Activated CD4-positive, alpha-beta T cell treated with anti-CD3 and anti-CD28 coated beads, Interleukin-2, amount 50 U/mL, for 24 hours (primary cell): ENCODE measurements around the gene TCEA3.

Experiments used
- DNase-seq, 2 donors: peaks; one replicate each; pipeline ENCODE4 v3.0.0-alpha.2; 2020; ENCODE audit warnings: low read depth in 1 of 2, low spot score in 1 of 2

The TCEA3 gene

DNA sequence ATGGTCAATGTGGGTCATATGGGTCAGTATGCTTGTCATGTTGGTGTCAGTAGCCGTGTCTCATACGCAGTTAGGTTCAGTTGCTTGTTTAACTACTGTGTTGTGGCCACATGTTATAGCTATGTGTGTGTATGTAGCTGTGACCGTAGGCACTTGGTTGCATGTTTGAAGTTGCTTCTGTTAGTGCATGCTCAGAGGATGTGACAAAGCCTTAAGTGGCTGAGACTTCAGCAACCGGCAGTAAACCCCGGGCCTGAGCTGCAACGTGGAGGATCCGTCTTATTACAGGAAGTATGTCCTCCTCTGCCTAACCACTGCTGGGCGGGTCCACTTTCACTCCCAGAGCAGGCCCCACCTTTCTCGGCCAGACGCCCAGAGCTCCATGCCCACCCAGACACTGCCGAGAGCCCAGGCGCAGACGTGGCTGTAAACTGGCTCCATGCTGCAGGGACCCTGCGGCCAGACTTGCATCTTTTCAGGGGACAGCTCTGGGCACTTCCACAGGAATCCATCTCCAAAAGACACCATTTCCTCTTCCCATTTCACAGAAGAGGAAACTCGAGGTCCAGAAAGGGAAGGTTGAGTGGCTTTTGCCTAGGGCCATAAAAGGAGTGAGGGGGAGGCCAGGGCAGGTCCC lies 2.2 kb downstream of the TCEA3 start:
- peak; percentile 4 to 30 for DNase-seq

DNA sequence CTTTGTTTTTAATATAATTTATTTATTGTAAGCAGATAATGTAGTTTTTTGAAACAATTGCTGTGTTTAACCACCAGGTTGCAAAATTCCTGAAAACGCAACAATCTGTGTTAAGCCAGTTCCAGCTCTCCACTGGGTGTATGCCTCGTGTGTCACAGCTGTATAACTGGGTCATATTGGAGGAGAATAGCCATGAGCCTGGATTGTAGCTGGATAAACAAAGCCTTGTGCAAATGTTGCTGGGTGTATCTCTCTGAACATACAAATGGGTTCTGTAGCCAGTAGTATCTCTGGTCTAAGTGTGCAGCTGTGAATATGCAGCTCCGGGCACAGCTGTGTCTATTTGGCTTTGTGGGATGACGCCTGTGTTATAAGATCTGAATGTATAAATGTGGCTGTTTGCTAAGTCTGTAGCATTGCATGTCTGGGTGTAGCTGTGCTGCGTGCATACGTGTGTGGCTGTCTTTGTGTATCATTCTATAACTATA lies 2.8 kb downstream of the TCEA3 start:
- no peak for DNase-seq

DNA sequence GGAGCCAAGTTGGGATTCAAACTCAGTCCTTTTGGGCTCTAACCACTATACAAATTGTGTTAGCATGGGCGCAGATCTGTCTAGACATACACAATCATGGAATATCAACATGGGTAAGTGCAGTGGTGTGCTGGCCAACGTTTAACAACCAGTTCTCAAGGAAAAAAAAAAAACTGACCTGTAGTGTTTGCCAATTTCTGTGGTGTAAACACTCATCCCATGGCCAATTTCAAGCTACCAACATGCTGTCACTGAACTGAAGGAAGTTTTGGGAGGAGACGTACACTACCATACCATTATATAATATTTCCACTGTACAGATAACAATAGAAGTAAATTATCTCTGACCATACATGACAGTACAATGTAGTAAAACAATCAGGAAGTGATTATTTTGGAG lies 3.2 kb downstream of the TCEA3 start:
- DNase-seq, result no peak

DNA sequence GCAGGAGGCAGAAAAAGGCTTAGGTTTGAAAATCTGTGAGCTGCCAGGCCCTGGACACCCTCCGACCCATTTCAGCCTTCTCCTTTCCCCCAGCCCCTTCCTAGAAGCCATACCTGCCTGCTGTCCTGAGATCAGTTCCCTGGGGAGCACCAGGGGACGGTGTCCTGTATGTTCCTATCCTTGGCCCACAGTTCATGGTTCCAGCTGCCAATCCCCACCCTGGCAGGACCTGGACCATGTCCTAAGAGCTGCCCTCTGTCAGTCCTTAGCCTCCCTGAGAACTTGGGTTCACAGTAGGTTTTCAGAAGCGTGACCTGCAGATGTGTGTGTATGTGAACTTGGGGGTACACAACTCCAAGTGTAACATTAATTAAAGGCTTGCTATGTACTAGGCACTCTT lies 3.8 kb downstream of the TCEA3 start:
- DNase-seq, result no peak

DNA sequence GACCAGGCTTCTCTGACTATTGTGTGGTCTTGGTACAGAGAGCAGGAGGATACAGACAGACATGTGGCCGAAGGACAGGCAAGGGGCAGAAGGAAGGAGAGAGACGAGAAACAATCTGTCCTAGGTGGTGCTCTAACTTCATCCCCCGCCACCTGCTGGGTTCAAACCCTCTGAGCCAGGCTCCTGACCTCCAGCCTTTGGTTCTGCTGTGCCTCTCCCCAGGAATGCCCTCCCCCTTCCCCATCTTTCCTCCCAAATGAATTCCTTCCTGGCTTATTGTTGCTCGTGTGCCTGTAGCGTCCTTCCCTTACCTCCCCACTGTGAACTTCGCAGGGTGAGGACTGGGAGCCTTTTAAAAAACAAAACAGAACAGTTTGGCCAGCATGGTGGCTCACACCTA lies 5.4 kb downstream of the TCEA3 start:
- no peak for DNase-seq

DNA sequence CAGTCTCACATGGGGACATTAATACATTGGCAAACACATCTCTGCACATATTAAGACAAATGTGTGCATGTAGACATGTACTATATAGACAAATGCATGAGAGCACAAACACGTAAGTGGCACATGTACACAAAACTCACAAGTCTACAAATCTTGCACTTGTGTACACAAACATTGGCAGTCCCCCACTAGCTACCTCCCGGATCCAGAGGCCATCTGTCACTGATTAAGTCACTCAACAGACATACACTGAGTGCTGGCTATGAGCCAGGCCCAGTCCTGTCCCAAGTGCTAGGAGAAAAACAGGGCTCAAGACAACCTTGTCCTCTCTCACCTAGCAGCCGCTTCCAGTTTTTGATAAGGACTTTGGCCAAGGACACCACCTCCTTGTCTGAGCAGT lies 7.0 kb downstream of the TCEA3 start:
- no peak for DNase-seq

DNA sequence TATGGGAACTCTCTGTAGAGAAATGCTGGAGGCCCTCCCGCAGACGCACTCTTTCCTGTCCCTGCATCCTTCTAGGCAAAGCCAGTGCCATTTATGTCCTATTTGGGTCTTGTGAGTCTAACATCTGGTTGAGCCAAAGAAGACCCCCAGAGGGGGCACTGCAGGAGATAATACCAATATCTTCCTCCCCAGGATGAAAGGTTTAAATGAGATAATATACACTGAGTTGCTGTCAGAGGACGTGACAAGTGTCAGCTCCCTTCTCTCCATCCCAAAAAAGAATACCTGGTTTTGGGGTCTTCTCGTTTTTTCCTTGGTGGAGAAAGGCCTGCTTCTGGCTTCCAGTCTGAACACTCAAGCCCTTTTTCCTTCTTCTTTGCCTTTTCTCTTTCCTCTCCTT lies 7.6 kb downstream of the TCEA3 start:
- no peak for DNase-seq

DNA sequence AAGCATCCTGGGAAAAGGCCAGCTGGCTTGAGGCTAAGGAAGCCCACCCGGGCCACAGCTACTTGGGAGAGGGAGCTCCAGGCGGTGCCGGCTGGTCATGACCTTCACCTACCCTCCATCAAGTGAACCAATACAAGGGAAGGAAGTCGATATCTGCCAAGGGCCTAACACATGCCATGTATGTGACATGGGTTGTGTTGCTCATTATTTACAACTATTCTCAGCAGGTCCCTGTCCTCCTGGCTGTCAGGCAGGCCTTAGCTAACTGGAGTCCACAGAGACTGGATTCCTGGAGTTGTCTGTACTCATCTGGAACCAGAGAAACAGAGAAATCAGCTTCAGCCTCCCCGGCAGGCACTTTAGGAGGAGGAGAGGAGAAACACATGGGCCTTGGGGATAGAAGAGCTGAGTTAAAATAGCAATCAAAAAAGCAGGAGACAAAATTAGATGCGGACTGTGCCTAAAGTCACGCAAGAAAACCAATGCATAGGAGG lies 15.7 kb downstream of the TCEA3 start:
- no peak for DNase-seq

DNA sequence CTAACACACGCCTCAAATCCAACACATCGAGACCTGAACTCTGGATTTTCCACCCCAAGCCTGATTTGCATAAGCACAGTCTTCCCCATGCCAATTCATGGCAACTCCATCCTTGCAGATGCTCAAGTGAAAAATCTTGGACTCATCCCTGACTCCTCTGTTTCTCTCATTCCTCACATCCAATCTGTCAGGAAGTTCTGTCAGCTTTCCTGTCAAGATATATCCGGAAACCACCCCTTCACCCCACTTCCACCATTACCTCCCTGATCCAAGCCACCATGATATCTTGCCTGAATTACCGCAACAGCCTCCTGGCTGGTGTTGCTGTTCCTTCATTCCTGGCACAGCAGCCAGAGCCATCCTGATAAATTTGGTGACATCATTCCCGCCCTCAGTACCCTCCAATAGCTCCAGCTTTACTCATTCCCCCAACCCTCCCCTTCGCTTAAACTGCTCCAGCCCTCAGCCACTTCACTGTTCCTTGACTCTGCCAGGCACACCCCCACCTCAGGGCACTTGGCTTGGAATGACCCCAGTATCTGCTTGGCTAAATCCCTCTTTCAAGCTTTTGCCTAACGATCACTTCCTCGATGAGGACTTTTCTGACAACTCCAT lies 17.4 kb downstream of the TCEA3 start:
- no peak for DNase-seq

DNA sequence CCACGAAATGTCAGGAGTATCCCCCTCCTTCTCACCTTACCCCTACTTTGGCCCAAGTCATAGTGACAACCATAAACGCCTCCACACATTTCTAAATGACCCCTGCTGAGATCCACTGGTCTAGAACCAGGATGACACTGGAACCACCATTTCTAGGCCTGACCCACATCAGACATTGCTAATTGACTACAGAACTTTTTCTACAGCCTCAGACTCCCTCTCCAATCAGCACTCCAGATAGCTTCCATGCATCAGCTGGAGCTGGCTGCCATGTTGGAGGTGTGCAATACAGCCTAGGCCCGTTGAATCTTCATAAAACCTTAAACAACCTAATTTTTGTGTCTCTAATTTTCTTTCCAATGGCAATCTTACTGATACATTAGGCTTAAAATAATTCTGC lies 18.6 kb downstream of the TCEA3 start:
- DNase-seq, result no peak

DNA sequence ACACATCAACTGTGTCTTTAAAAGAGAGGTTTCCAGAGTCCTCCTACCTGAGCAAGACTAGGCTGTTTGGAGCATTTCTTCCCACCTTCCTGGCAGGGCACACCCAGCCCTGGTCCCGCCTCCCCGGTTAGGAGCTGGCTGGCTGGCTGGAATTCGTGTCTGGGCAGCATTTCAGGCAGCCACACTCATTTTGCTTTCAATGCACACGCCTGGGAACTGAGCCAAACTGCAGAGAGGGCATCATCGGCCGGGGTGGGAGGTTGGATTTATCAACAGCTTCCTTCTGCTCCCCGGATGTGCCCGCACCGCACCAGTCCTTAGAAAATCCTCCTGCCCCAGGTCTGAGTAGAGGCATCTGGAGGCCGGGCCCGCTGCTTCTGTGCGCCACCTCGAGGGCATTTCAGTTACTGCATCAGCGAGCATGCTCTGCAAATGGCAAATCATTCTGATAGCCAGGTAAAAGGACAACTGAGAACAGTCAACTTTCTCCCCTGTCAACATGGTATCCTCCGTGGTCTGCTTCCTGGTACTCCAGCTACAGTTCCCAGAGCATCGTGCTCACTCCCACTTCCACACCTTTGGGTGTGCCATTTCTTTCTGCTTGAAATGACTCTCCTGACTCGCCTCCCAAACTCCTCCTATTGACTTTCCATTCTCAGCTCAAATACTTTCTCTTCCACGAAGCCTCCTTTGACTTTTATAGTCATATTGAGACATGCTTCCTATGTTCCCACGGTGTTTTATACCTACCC lies 20.6 kb downstream of the TCEA3 start:
- peak; percentile 76 for DNase-seq

DNA sequence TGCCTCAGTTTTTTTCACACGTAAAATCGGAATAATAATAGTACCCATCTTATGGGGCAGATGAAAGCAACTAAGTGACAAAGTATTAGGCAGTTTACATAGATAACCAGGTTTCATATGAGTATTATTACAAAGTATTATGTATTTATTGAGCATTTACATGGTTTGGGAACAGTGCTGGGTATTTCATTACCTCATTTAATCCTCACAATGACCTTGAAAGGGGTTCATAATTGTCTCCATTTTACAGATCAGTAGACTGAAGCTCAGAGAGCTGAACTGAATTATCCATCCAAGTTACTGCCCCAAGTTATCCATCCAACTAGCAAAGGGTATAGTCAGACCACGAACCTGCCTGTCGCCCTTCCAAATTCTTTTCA lies 21.2 kb downstream of the TCEA3 start:
- DNase-seq, result no peak

DNA sequence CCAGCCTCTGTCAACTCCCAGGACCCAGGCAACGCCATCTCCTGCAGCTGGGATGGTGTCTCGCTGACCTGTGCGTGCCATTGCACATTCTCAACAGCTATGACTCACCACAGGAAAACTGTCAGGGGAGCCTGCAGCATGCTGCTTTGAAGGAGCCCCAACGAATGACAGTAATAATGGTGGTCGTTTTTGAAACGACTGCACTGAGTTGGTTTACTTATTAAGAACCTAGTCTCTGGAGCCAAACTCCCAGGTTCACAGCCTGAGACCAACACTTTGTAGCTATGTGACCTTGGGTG lies 21.6 kb downstream of the TCEA3 start:
- no peak for DNase-seq

DNA sequence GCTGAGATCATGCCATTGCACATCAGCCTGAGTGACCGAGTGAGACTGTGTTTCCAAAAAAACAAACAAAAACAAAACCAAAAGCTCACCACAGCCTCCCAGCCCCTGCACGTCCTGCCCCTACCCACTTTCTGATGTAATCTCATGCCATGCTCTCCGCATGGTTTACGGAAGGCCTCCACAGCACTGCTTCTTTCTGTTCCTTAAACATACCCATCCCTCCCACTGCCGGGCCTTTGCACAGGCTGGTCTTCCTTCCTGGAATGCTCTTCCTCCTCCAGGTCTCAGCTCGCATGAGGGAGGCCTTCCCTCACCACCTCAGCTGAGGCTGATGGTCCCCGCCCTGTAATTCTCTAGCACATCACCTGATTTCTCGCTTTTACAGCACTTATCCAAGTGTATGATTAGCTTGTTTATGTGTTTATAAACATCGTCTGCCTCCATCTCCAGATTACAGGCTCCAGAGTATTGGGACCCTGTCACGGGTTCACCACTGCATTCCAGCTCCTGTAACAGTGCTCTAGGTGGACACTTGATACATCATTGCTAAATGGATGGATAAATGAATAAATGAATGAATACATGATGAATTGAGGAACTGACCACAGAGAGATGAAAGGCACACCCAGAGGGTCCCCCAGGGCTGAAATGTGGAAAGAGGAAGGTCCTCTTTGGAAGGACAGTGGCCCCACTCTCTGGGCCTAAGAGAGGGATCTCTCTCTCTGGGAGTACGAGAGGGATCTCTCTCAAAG lies 22.1 kb downstream of the TCEA3 start:
- DNase-seq, result no peak

DNA sequence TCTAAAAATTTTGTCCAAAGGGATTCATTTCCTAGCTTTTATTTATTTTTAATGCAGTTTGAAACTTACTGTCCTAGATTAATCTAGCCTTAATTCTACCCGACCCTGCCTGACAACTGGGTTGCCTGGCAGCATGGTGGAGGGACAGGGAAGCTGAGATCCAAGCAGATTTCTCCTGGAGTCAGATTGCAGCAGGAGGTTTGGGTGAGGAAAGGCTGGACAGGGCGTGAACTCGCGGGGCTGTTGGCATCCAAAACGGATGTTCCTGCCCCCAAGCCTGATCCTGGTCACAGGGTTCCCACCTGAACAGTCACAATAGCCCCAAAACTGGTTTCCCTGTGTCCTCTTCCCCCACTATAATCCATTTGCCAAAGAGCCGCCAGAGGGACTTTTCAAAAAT lies 23.2 kb downstream of the TCEA3 start:
- DNase-seq, result no peak

DNA sequence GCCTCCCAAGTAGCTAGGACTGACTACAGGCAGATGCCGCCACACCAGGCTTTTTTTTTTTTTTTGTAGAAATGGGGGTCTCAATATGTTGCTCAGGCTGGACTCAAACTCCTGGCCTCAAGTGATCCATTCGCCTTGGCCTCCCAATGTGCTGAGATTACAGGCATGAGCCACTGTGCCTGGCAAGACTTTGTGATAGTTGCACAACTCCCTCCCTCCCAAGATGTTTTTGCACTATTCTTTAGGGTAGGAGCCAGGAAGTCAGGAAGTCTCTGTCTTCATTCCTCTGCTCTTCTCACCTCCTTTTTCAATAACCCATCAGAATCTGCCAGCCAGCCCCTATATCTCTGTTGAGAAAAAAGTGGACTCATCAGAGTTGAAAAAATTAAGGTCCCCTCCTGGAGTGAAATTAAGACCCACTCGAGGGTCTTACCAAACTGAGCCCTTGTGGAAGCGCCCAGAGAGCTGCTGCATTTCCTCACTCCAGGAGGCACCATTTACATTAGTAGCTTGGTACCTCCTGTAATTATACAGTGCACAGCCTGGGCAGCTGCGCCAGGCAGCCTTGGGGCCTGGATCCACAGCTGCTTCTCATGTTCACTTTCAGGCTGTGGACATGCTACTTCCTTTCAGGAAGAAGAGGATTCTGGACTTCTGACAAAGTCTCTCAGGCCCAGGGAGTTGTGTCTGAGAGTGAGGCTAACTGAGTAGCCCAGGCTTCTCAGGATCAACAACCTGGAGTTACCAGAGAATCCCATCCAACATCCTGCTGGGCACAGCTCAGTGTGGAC lies 24.0 kb downstream of the TCEA3 start:
- no peak for DNase-seq

DNA sequence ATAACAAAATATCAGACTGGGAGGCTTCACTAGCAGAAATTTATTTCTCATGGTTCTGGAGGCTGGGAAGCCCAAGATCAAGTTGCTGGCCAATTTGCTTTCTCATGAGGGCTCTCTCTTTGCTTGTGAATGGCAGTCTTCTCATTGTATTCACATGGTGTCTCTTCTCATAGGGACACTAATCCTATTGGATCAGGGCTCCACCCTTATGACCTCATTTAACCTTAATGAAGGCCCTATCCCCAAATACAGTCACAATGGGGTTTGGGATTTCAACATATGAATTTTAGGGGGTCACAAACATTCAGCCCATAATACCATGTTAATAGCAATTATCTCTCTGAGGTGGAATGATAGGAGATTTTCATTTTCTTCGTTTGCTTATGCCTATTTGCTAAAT lies 25.3 kb downstream of the TCEA3 start:
- DNase-seq, result no peak

DNA sequence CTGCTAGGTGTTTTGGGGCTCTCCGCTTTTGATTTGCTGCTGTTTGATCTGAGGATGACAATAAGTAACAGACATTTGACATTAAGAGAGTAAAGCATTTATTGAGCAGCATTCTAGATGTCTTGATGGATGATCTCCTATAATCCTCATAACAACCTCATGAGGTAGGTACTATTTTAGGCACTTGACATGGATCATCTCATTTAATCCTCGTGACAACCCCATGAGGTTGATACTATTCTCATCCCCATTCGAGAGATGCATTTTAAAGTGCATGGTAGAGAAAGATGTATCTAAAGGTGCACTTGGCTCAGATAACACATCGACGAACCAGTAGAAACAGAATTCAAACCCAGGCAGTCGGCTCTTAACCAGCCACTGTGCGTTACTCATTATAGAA lies 26.6 kb downstream of the TCEA3 start:
- DNase-seq, result no peak

DNA sequence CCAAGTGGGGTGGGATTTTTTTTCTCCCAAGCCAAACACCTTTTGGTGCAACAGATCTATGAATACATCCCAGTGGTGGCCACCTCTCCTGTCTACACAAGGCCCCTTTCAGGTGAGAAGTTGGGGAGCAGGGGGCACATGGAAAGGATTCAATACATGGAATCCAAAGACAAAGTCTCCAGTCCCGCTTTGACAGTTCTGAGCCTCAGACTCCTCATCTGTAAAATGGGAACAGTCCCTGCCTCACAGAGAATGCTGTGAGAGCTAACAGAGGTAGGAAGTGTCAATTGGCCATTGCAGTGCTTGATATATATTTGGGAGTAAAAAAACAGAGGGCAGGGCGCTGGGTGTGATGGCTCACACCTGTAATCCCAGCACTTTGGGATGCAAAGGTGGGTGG lies 28.2 kb downstream of the TCEA3 start:
- no peak for DNase-seq

DNA sequence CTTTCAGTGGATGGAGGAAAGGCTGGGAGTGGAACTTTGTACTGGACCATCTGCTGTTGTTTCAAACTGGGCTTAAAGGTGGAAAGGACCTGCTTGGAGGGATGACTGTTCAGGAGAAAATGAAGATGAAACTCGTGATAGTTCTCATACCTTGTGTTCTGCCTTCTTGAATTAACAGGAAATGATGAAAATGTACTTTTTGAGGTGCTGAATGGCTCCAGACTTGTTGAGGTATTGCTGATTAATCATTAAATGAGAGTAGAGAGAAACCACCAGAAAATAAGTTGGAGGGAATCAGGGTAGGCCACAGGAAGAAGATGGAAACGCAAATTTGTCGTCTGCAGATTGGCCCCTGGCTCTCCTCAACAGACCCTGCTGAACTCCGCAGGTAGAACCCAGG lies 28.7 kb downstream of the TCEA3 start:
- no peak for DNase-seq

DNA sequence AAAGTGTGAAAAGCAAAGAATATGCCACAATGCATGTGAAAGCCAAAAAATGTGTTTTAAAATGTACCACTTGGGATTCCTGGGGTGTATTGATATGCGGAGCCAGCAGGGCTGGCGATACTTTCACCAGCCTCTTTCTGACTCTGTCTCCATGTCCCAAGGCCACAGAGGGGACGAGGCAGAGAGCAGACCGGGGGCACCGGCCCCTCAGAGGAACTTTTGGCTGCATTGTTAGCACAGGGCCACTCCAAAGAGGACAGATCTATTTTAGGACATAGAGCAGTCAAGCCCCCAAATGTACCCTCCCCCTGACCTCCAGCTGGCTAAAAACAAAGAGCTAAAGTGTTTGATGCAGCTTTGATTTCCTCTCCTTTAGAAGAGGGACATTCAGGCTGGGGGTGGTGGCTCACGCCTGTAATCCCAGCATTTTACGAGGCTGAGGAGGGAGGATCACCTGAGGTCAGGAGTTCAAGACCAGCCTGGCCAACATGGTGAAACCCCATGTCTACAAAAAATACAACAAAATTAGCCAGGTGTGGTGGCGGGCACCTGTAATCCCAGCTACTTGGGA lies 29.3 kb downstream of the TCEA3 start:
- no peak for DNase-seq
